GM21367 (cell line): ENCODE results near the gene LINGO3.
"Not testable (repeated sequence)": the region's sequence is repeated elsewhere in the genome, so short reads cannot be mapped to it uniquely, and the experiment has no call there.

ENCODE experiments used
- ATAC-seq: cut with Tn5 transposase; IDR thresholded peaks from one replicate; pipeline ENCODE4 v1.9.1; 2021; ENCODE audit not compliant: unreplicated experiment

LINGO3 gene

GRCh38 chr19:2283835-2284507 lies 24.0 kb downstream of the LINGO3 start:
- ATAC-seq = no peak

GRCh38 chr19:2282862-2283237 lies 25.1 kb downstream of the LINGO3 start:
- ATAC-seq = no peak

GRCh38 chr19:2282062-2282861 lies 25.7 kb downstream of the LINGO3 start, which contains the start of gene PEAK3:
PEAK3 (minus strand) TSS chr19:2282175; CDS start chr19:2280931, 1,244 bp downstream.
- ATAC-seq = no peak

- not testable (repeated sequence) for ATAC-seq
Observed at GRCh38 chr19:2281265-2282061, 26.5 kb downstream of the LINGO3 start.

GRCh38 chr19:2280633-2281264 lies 27.2 kb downstream of the LINGO3 start:
- ATAC-seq = no peak

GRCh38 chr19:2278459-2279158 lies 29.3 kb downstream of the LINGO3 start:
- ATAC-seq = no peak

- ATAC-seq = no peak
Observed at GRCh38 chr19:2277138-2277537, 30.8 kb downstream of the LINGO3 start.

GRCh38 chr19:2276429-2276986 lies 31.4 kb downstream of the LINGO3 start:
- no peak for ATAC-seq

GRCh38 chr19:2275588-2276428 lies 32.1 kb downstream of the LINGO3 start:
- ATAC-seq = no peak

GRCh38 chr19:2274931-2275535 lies 32.9 kb downstream of the LINGO3 start:
- ATAC-seq = no peak

- no peak for ATAC-seq
Observed at GRCh38 chr19:2274185-2274711, 33.7 kb downstream of the LINGO3 start.

- no peak for ATAC-seq
Observed at GRCh38 chr19:2273356-2274184, 34.4 kb downstream of the LINGO3 start.

- no peak for ATAC-seq
Observed at GRCh38 chr19:2271234-2272103, 36.5 kb downstream of the LINGO3 start.

GRCh38 chr19:2270423-2271233 lies 37.3 kb downstream of the LINGO3 start:
- no peak for ATAC-seq

GRCh38 chr19:2270157-2270422 lies 37.9 kb downstream of the LINGO3 start:
- ATAC-seq = no peak
